Muscle of arm (tissue), 14 donors: ENCODE measurements around the gene CCDC13. TPM values are rescaled to one million over a fixed set of nuclear protein-coding genes. Genes with fewer than 3 reads are reported as not detected.
"Not testable (repeated sequence)": the region's sequence is repeated elsewhere in the genome, so short reads cannot be mapped to it uniquely, and the experiment has no call there.

Source experiments
- DNase-seq: peaks from one replicate; pipeline ENCODE4 v3.0.0-alpha.2; 2013
- long read RNA-seq, 11 donors: transcript quantifications; one replicate each; lab custom pipeline, GENCODE V29; 2026
- polyA plus RNA-seq, 12 donors: library from polyadenylated mRNA; unstranded; fragments of 120-200 nt; gene quantifications; one replicate each; pipeline ENCODE4 v1.2.1, GENCODE V29; 2013; ENCODE audit not compliant: insufficient read length in 12 of 12

CCDC13 gene
- under 1 TPM in 10 of 12 donors, not detected in 2; 0.18 to 0.98 (median 0.33) TPM for polyA plus RNA-seq
- long read RNA-seq, donor 1, result 0 reads
- long read RNA-seq, donor 2, result 0 reads
- long read RNA-seq, donor 3, result 0 reads
- long read RNA-seq, donor 4, result 0 reads
- long read RNA-seq, donor 5, result 0 reads
- long read RNA-seq, donor 6, partial matches to known transcripts, result 0 of 1 reads
- long read RNA-seq, donor 6, other reads (novel, unspliced or antisense), result 0 of 1 reads
- long read RNA-seq, donor 7, result 0 reads
- long read RNA-seq, donor 8, result 0 reads
- long read RNA-seq, donor 9, result 0 reads
- long read RNA-seq, donor 10, result 0 reads
- long read RNA-seq, donor 11, result 0 reads

- DNase-seq, result peak; percentile 94
Observed at GRCh38 chr3:42772670-42773408, at the start of gene CCDC13. CCDC13 (minus strand) TSS chr3:42773253; CDS start chr3:42758345, 14,908 bp downstream.

- no peak for DNase-seq
Observed at GRCh38 chr3:42822828-42823227, 49.8 kb upstream of the CCDC13 start.

- DNase-seq, result no peak
Observed at GRCh38 chr3:42820746-42821051, 47.6 kb upstream of the CCDC13 start.

- DNase-seq, result no peak
Observed at GRCh38 chr3:42819351-42819965, 46.4 kb upstream of the CCDC13 start.

GRCh38 chr3:42815826-42816225 is 42.8 kb upstream of the CCDC13 start:
- DNase-seq, result no peak

- DNase-seq, result no peak
Observed at GRCh38 chr3:42814914-42815507, 42.0 kb upstream of the CCDC13 start.

GRCh38 chr3:42814246-42814645 is 41.2 kb upstream of the CCDC13 start:
- no peak for DNase-seq

GRCh38 chr3:42811118-42811883 is 38.2 kb upstream of the CCDC13 start:
- DNase-seq, result not testable (repeated sequence)

GRCh38 chr3:42810706-42811105 is 37.7 kb upstream of the CCDC13 start:
- DNase-seq, result not testable (repeated sequence)

GRCh38 chr3:42809202-42809601 is 36.1 kb upstream of the CCDC13 start, which contains the start of gene ACKR2:
ACKR2 (plus strand) TSS chr3:42809445; CDS start chr3:42864503, 55,058 bp downstream.
- no peak for DNase-seq

- no peak for DNase-seq
Observed at GRCh38 chr3:42807929-42808328, 34.9 kb upstream of the CCDC13 start.

GRCh38 chr3:42805141-42805821 is 32.2 kb upstream of the CCDC13 start:
- no peak for DNase-seq

- no peak for DNase-seq
Observed at GRCh38 chr3:42804831-42805132, 31.7 kb upstream of the CCDC13 start.

GRCh38 chr3:42804106-42804830 is 31.2 kb upstream of the CCDC13 start, which contains the start of gene HIGD1A:
HIGD1A (minus strand) TSS chr3:42804490; CDS start chr3:42794253, 10,237 bp downstream.
- peak; percentile 93 for DNase-seq

GRCh38 chr3:42803414-42804105 is 30.5 kb upstream of the CCDC13 start:
- no peak for DNase-seq

- no peak for DNase-seq
Observed at GRCh38 chr3:42802876-42803413, 29.9 kb upstream of the CCDC13 start.

- DNase-seq, result no peak
Observed at GRCh38 chr3:42801784-42802183, 28.7 kb upstream of the CCDC13 start.

- no peak for DNase-seq
Observed at GRCh38 chr3:42801048-42801620, 28.1 kb upstream of the CCDC13 start.

- DNase-seq, result no peak
Observed at GRCh38 chr3:42800251-42800650, 27.2 kb upstream of the CCDC13 start.
